B cell (primary cell): ENCODE data around the gene RGS7BP. TPM values are rescaled to one million over a fixed set of nuclear protein-coding genes. Genes with fewer than 3 reads are reported as not detected.

Source experiments
- ATAC-seq: fragments of 200-7000 bp; cut with Tn5 transposase; one replicate; pipeline ENCODE4 v1.10.0; 2021; ENCODE audit warnings: low read depth, mild to moderate bottlenecking, moderate number of reproducible peaks, moderate library complexity
- CTCF ChIA-PET: fragments of 350-600 bp; sonication (Branson Sonifier 250); formaldehyde crosslinking; loops from one replicate; lab custom pipeline; 2021; ENCODE audit warnings: antibody characterized with exemption, inconsistent platforms; lab: Charles Lee
- POLR2A ChIA-PET: fragments of 350-600 bp; sonication (Branson Sonifier 250); formaldehyde crosslinking; loops from one replicate; lab custom pipeline; 2021; ENCODE audit warnings: antibody characterized with exemption; lab: Charles Lee
- DNase-seq: peaks from one replicate; pipeline ENCODE4 v3.0.0; 2013
- H2AFZ ChIP-seq: 2 replicates; pipeline ENCODE4 v1.6.1; 2012; ENCODE audit warnings: mild to moderate bottlenecking, low read depth, low read length; ENCODE audit not compliant: insufficient read depth, poor library complexity, severe bottlenecking
- H3K27ac ChIP-seq, 2 donors: 1 replicate in 1 of 2; 2 replicates in 1 of 2; pipeline ENCODE4 v1.5.1; 2012 to 2013; ENCODE audit warnings: low read length in 2 of 2, mild to moderate bottlenecking in 2 of 2, moderate library complexity in 1 of 2
- H3K27me3 ChIP-seq, 4 experiments: fragments of 200-600 bp in 1 of 4; sonication (generic) in 1 of 4; replicated peaks in 1 of 4; 1 replicate in 2 of 4; 2 replicates in 2 of 4; pipeline versions ENCODE4 v1.6.1 to v1.7.0; 2013 to 2016; ENCODE audit warnings: low read length in 3 of 4, mild to moderate bottlenecking in 2 of 4, mixed read lengths in 1 of 4, moderate library complexity in 1 of 4; ENCODE audit not compliant: insufficient read depth in 4 of 4, control insufficient read depth in 3 of 4; ENCODE audit errors: control extremely low read depth in 1 of 4
- H3K36me3 ChIP-seq, 2 experiments: replicated peaks in 1 of 2; 1 replicate in 1 of 2; 2 replicates in 1 of 2; pipeline versions ENCODE4 v1.6.1 to v1.7.1; 2013; ENCODE audit warnings: low read length in 1 of 2; ENCODE audit not compliant: insufficient read depth in 2 of 2, control insufficient read depth in 1 of 2; ENCODE audit errors: control extremely low read depth in 1 of 2, extremely low read depth in 1 of 2
- H3K4me1 ChIP-seq, 2 donors: fragments of 200-600 bp in 1 of 2; sonication (generic) in 1 of 2; 1 replicate in 1 of 2; 2 replicates in 1 of 2; pipeline versions ENCODE4 v1.5.1 to v1.6.1; 2013 to 2017; ENCODE audit warnings: low read length in 2 of 2; ENCODE audit not compliant: control insufficient read depth in 2 of 2, insufficient read depth in 2 of 2
- H3K4me2 ChIP-seq: replicated peaks from 2 replicates; pipeline ENCODE3; 2012; ENCODE audit warnings: mild to moderate bottlenecking, low read depth, low read length; ENCODE audit not compliant: poor library complexity, severe bottlenecking
- H3K4me3 ChIP-seq, 5 experiments: fragments of 200-600 bp in 1 of 5; sonication (generic) in 1 of 5; 1 replicate in 3 of 5; 2 replicates in 2 of 5; pipeline versions ENCODE4 v1.5.1 to v1.7.0; 2011 to 2016; ENCODE audit warnings: low read length in 4 of 5, mild to moderate bottlenecking in 4 of 5, low read depth in 2 of 5, control low read depth in 1 of 5, moderate library complexity in 1 of 5; ENCODE audit not compliant: insufficient read depth in 1 of 5; ENCODE audit errors: control extremely low read depth in 1 of 5, extremely low read depth in 1 of 5
- H3K79me2 ChIP-seq: fragments of 200-600 bp; sonication (generic); one replicate; pipeline ENCODE4 v1.6.0; 2016; ENCODE audit warnings: low read length; ENCODE audit not compliant: control insufficient read depth, insufficient read depth
- H3K9ac ChIP-seq: fragments of 200-600 bp; sonication (generic); 2 replicates; pipeline ENCODE4 v1.6.1; 2017; ENCODE audit warnings: mild to moderate bottlenecking, low read length, moderate library complexity
- H3K9me3 ChIP-seq, 3 donors: one replicate each; pipeline versions ENCODE4 v1.6.1 to v1.7.1; 2013; ENCODE audit warnings: low read length in 2 of 3; ENCODE audit not compliant: control insufficient read depth in 2 of 3, insufficient read depth in 1 of 3; ENCODE audit errors: control extremely low read depth in 1 of 3
- H4K20me1 ChIP-seq: 2 replicates; pipeline ENCODE4 v1.6.0; 2012; ENCODE audit warnings: mild to moderate bottlenecking, low read length; ENCODE audit not compliant: insufficient read depth, control insufficient read depth, poor library complexity, severe bottlenecking
- H3K27ac Mint-ChIP-seq: one replicate; pipeline ENCODE4 v1.8.0; 2021; ENCODE audit warnings: mixed read lengths
- H3K27me3 Mint-ChIP-seq: one replicate; pipeline ENCODE4 v1.8.0; 2021; ENCODE audit warnings: mixed read lengths
- H3K4me1 Mint-ChIP-seq: one replicate; pipeline ENCODE4 v1.8.0; 2021; ENCODE audit warnings: mixed read lengths
- H3K4me3 Mint-ChIP-seq: one replicate; pipeline ENCODE4 v1.8.0; 2021; ENCODE audit warnings: mixed read lengths
- H3K9me3 Mint-ChIP-seq: one replicate; pipeline ENCODE4 v1.8.0; 2022; ENCODE audit warnings: mixed read lengths; ENCODE audit not compliant: insufficient read depth
- EZH2 ChIP-seq: IDR thresholded peaks from 2 replicates; pipeline ENCODE4 v1.6.1; 2012; ENCODE audit warnings: borderline replicate concordance, low read depth, mild to moderate bottlenecking, moderate library complexity, low read length; ENCODE audit not compliant: insufficient read depth, poor library complexity, severe bottlenecking
- WGBS: methylation state at CpG from one replicate; pipeline ENCODE4 v1.1.5; 2013; ENCODE audit warnings: missing lambda C conversion rate; ENCODE audit not compliant: insufficient coverage; 5-methylcytosine and 5-hydroxymethylcytosine counted together
- intact Hi-C: fragments of 100-400 bp; cut with micrococcal nuclease; formaldehyde crosslinking; loops from one replicate; pipeline ENCODE4 v1.10.0; 2022
- polyA plus RNA-seq: library from polyadenylated mRNA; depleted of rRNA; stranded (reverse); fragments of >200 nt; gene quantifications from 2 replicates; pipeline ENCODE4 v1.2.3, GENCODE V29; 2012
- total RNA-seq, 2 donors: library from RNA; stranded (reverse); fragments of 120-200 nt in 1 of 2; gene quantifications; 1 replicate in 1 of 2; 2 replicates in 1 of 2; pipeline versions ENCODE4 v1.2.3 to v1.2.4, GENCODE V29; 2013 to 2022
- TF ChIP-seq, protein P1 (sequence below): fragments of 200-600 bp; IDR thresholded peaks from one replicate; pipeline ENCODE4 v1.8.0; 2022; ENCODE audit warnings: antibody characterized with exemption, mild to moderate bottlenecking

Gene RGS7BP
- total and polyA plus RNA-seq, 2 donors (not counting 1 experiment from before 2014, with no cell fraction given) = not detected

DNA sequence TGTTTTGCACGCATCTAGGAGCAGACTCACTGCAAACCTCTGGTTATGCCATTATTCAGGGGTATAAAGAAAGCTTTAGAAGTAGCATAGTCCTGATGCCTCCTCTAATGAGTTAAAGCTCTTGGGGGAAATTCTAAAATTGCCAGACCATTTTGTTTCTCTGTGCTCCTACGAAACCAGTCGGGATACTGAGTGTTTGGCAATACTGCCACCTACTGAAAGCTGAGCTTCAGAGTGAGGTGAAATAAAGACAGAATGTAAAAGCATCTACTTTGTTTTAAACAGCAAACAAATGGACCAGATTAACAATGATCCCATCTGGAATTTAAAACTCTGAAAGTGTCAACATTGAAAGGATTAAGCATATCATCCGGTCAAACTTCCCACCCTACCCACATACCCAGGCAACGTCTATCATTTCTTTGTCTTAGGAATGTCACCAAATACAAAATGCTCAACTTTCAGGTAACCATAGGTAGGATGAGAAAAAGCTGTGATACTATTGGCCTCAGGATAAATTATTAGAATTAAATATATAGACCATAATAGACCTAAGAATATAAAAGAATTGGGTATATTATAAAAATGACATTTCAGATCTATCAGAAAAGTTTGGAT lies 106.6 kb downstream of the RGS7BP start:
- WGBS = 0% methylated on average over 1 of the region's 5 CpGs
- no peak overlapping the region for H3K4me3 ChIP-seq
- no peak for TF ChIP-seq EZH2
- TF ChIP-seq, protein P1, sequence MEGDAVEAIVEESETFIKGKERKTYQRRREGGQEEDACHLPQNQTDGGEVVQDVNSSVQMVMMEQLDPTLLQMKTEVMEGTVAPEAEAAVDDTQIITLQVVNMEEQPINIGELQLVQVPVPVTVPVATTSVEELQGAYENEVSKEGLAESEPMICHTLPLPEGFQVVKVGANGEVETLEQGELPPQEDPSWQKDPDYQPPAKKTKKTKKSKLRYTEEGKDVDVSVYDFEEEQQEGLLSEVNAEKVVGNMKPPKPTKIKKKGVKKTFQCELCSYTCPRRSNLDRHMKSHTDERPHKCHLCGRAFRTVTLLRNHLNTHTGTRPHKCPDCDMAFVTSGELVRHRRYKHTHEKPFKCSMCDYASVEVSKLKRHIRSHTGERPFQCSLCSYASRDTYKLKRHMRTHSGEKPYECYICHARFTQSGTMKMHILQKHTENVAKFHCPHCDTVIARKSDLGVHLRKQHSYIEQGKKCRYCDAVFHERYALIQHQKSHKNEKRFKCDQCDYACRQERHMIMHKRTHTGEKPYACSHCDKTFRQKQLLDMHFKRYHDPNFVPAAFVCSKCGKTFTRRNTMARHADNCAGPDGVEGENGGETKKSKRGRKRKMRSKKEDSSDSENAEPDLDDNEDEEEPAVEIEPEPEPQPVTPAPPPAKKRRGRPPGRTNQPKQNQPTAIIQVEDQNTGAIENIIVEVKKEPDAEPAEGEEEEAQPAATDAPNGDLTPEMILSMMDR = peak; percentile 15
- no peak overlapping the region for H3K27ac Mint-ChIP-seq
- intact Hi-C loops = no loop called here
- no peaks in the 10 kb centered on the region for H3K9me3 ChIP-seq
- H3K36me3 ChIP-seq = no peaks in the 10 kb centered on the region
- ChIA-PET POLR2A (no interaction called here), CTCF (no interaction called here)
- ATAC-seq (no peak), DNase-seq (no peak)
- H3K4me2 ChIP-seq = no peak overlapping the region
- no peak overlapping the region for H3K9ac ChIP-seq
- H3K9me3 Mint-ChIP-seq = no peaks in the 10 kb centered on the region
- H3K4me1 ChIP-seq = no peaks in the 10 kb centered on the region
- no peak overlapping the region for H3K4me3 Mint-ChIP-seq
- H2AFZ ChIP-seq = no peak overlapping the region
- no peak overlapping the region for H3K27ac ChIP-seq
- H4K20me1 ChIP-seq = no peaks in the 10 kb centered on the region
- H3K27me3 Mint-ChIP-seq = peaks cover 14% of the 10 kb centered on the region
- no peaks in the 10 kb centered on the region for H3K79me2 ChIP-seq
- no peaks in the 10 kb centered on the region for H3K4me1 Mint-ChIP-seq
- peaks cover 0 to 3% (median 1%) of the 10 kb centered on the region in 4 experiments for H3K27me3 ChIP-seq

DNA sequence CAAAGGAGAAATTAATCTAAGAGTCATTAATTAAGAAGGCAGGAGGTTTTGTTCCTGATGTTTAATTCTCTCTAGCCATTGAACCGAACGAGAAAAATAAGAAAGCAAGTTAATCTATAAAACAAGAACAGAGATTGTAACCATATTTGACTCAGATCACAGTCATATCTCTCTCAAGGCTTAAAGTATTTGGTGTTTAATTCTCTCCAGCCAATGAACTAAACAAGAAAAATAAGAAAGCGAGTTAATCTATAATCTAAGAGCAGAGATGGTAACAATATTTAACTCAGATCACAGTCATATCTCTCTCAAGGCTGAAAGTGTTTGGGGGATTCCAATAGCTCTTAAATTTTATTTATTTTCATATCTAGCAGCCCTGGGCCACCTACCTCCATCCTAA lies 110.1 kb downstream of the RGS7BP start:
- H3K36me3 ChIP-seq = no peaks in the 10 kb centered on the region
- H3K4me1 Mint-ChIP-seq = no peaks in the 10 kb centered on the region
- TF ChIP-seq, protein P1 = no peak
- TF ChIP-seq EZH2 = no peak
- no peak overlapping the region for H3K4me2 ChIP-seq
- H3K9ac ChIP-seq = no peak overlapping the region
- intact Hi-C loops = no loop called here
- ATAC-seq (no peak), DNase-seq (no peak)
- no CpG with 5 or more reads among the region's 3 CpGs for WGBS
- H3K27ac ChIP-seq = no peak overlapping the region
- H3K27me3 Mint-ChIP-seq = peaks cover 14% of the 10 kb centered on the region
- H4K20me1 ChIP-seq = no peaks in the 10 kb centered on the region
- no peak overlapping the region for H2AFZ ChIP-seq
- H3K4me1 ChIP-seq = no peaks in the 10 kb centered on the region
- H3K4me3 ChIP-seq = no peak overlapping the region
- peaks cover 0 to 3% (median under 1%) of the 10 kb centered on the region in 4 experiments for H3K27me3 ChIP-seq
- ChIA-PET POLR2A (no interaction called here), CTCF (no interaction called here)
- H3K79me2 ChIP-seq = no peaks in the 10 kb centered on the region
- no peak overlapping the region for H3K4me3 Mint-ChIP-seq
- no peak overlapping the region for H3K27ac Mint-ChIP-seq
- H3K9me3 ChIP-seq = no peaks in the 10 kb centered on the region
- no peaks in the 10 kb centered on the region for H3K9me3 Mint-ChIP-seq
